Trophoblast cell (in vitro differentiated cells and primary cell): ENCODE data around the gene RGP1.

Source experiments
- DNase-seq, 2 donors: peaks; one replicate each; pipeline ENCODE4 v3.0.0-alpha.2; 2016
- H2AFZ ChIP-seq: 2 replicates; pipeline ENCODE4 v1.6.1; 2013; ENCODE audit warnings: low read length, moderate library complexity, mild to moderate bottlenecking; ENCODE audit not compliant: insufficient read depth, poor library complexity
- H2AK5ac ChIP-seq: 2 replicates; pipeline ENCODE4 v1.6.1; 2013; ENCODE audit warnings: mild to moderate bottlenecking, low read length
- H2BK120ac ChIP-seq: 2 replicates; pipeline ENCODE4 v1.6.1; 2013; ENCODE audit warnings: low read length, mild to moderate bottlenecking, moderate library complexity; ENCODE audit not compliant: insufficient read depth, poor library complexity
- H2BK12ac ChIP-seq: 2 replicates; pipeline ENCODE4 v1.6.1; 2013; ENCODE audit warnings: mild to moderate bottlenecking, low read length, moderate library complexity
- H2BK5ac ChIP-seq: 2 replicates; pipeline ENCODE4 v1.6.1; 2013; ENCODE audit warnings: low read length, low read depth, moderate library complexity, mild to moderate bottlenecking; ENCODE audit not compliant: poor library complexity
- H3K14ac ChIP-seq: 2 replicates; pipeline ENCODE4 v1.6.1; 2013; ENCODE audit warnings: mild to moderate bottlenecking, low read length
- H3K18ac ChIP-seq: 2 replicates; pipeline ENCODE4 v1.6.1; 2013; ENCODE audit warnings: mild to moderate bottlenecking, low read length
- H3K23ac ChIP-seq: 2 replicates; pipeline ENCODE4 v1.6.1; 2013; ENCODE audit warnings: low read length
- H3K27ac ChIP-seq: 2 replicates; pipeline ENCODE4 v1.5.1; 2013; ENCODE audit warnings: low read depth, mild to moderate bottlenecking, inconsistent platforms, low read length, moderate library complexity
- H3K27me3 ChIP-seq: 2 replicates; pipeline ENCODE4 v1.6.1; 2013; ENCODE audit warnings: inconsistent platforms, mild to moderate bottlenecking, low read length, moderate library complexity; ENCODE audit not compliant: insufficient read depth
- H3K36me3 ChIP-seq, 2 experiments: 1 replicate in 1 of 2; 2 replicates in 1 of 2; pipeline ENCODE4 v1.6.1; 2013; ENCODE audit warnings: low read length in 2 of 2, mild to moderate bottlenecking in 2 of 2, moderate library complexity in 1 of 2; ENCODE audit not compliant: insufficient read depth in 2 of 2, control insufficient read depth in 1 of 2
- H3K4ac ChIP-seq: 2 replicates; pipeline ENCODE4 v1.6.1; 2013; ENCODE audit warnings: low read depth, mild to moderate bottlenecking, low read length, moderate library complexity
- H3K4me1 ChIP-seq, 2 experiments: 1 replicate in 1 of 2; 2 replicates in 1 of 2; pipeline ENCODE4 v1.6.1; 2013; ENCODE audit warnings: low read length in 2 of 2, mild to moderate bottlenecking in 2 of 2, moderate library complexity in 1 of 2; ENCODE audit not compliant: insufficient read depth in 2 of 2, control insufficient read depth in 1 of 2
- H3K4me2 ChIP-seq: 2 replicates; pipeline ENCODE4 v1.6.1; 2013; ENCODE audit warnings: inconsistent platforms, mild to moderate bottlenecking, low read length, moderate library complexity
- H3K4me3 ChIP-seq: 2 replicates; pipeline ENCODE4 v1.5.1; 2013; ENCODE audit warnings: mild to moderate bottlenecking, low read depth, low read length, inconsistent platforms
- H3K79me1 ChIP-seq: one replicate; pipeline ENCODE4 v1.6.1; 2013; ENCODE audit warnings: low read length
- H3K79me2 ChIP-seq: 2 replicates; pipeline ENCODE4 v1.6.1; 2013; ENCODE audit warnings: low read length, mild to moderate bottlenecking; ENCODE audit not compliant: control insufficient read depth, insufficient read depth, poor library complexity
- H3K9ac ChIP-seq: 2 replicates; pipeline ENCODE4 v1.6.1; 2013; ENCODE audit warnings: mild to moderate bottlenecking, low read length
- H3K9me3 ChIP-seq: 2 replicates; pipeline ENCODE4 v1.6.1; 2013; ENCODE audit warnings: low read depth, mild to moderate bottlenecking, control low read depth, inconsistent platforms, low read length; ENCODE audit not compliant: insufficient read depth
- H4K12ac ChIP-seq: 2 replicates; pipeline ENCODE4 v1.6.1; 2013; ENCODE audit warnings: low read depth, mild to moderate bottlenecking, low read length, moderate library complexity
- H4K8ac ChIP-seq: 2 replicates; pipeline ENCODE4 v1.6.1; 2013; ENCODE audit warnings: low read depth, mild to moderate bottlenecking, low read length, moderate library complexity
- H4K91ac ChIP-seq: one replicate; pipeline ENCODE4 v1.6.1; 2013; ENCODE audit warnings: low read depth, mild to moderate bottlenecking, low read length, moderate library complexity
- WGBS: extraction: QIAGEN DNeasy Blood & Tissue Kit; methylation state at CpG from one replicate; pipeline ENCODE4 v1.1.7; 2013; ENCODE audit warnings: missing lambda C conversion rate; ENCODE audit not compliant: insufficient read length, insufficient coverage; ENCODE audit errors: extremely low coverage; 5-methylcytosine and 5-hydroxymethylcytosine counted together

Gene RGP1

DNA sequence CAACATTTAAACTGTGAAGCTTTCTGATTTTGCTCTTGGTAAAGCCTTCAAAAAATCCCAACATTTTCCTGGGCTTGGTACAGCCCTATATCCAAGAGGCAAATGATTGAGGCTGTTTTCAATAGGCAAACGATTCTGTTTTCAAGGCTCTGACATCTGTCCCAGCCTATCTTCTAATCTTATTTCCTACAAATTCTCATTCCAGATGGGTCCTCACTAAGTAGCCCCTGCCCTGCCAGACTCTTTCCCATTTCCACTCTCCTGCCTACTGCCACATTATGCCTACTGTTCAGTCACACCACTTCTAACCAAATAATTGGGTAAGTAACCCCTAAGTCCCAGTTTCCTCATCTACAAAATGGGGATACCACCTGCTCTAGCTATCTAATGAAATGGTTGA is 3.5 kb upstream of the RGP1 start:
- H3K9ac ChIP-seq = no peak overlapping the region
- H2BK5ac ChIP-seq = no peak overlapping the region
- no peak overlapping the region for H2AK5ac ChIP-seq
- H3K18ac ChIP-seq = no peak overlapping the region
- peak overlapping the region; percentile 47 for H3K4ac ChIP-seq
- H3K4me3 ChIP-seq = no peak overlapping the region
- DNase-seq = no peak
- peaks cover 23% of the 10 kb centered on the region for H3K79me2 ChIP-seq
- no peak overlapping the region for H3K27ac ChIP-seq
- H4K8ac ChIP-seq = no peak overlapping the region
- H2BK120ac ChIP-seq = no peak overlapping the region
- H3K4me2 ChIP-seq = no peak overlapping the region
- H2AFZ ChIP-seq = no peak overlapping the region
- peaks cover 12% of the 10 kb centered on the region for H3K79me1 ChIP-seq
- peaks cover 29 to 40% of the 10 kb centered on the region in 2 experiments for H3K4me1 ChIP-seq
- no peak overlapping the region for H3K14ac ChIP-seq
- H3K9me3 ChIP-seq = no peaks in the 10 kb centered on the region
- WGBS = no CpG with 5 or more reads among the region's 1 CpG
- peaks cover 15 to 31% of the 10 kb centered on the region in 2 experiments for H3K36me3 ChIP-seq
- H3K23ac ChIP-seq = no peak overlapping the region
- no peak overlapping the region for H4K91ac ChIP-seq
- H3K27me3 ChIP-seq = no peaks in the 10 kb centered on the region
- H4K12ac ChIP-seq = no peak overlapping the region
- H2BK12ac ChIP-seq = no peak overlapping the region

DNA sequence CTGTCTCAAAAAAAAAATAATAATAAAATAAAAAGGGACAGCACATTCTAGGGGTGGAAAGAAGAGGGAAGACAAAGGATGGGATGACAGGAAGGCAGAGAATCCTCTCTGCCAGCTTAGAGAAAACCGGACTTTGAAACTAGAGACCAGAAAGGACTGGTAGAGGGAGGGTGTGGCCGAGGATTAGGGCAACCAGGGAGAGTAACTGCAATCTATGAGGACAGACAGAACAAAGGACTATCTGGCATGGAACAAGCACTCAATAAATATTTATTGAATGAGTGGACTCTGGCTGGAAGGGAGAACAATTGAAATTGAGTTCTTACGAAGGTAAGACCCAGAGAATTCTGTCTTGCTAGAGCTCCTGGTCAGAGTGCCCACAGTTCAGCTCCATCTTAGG is 2.5 kb upstream of the RGP1 start:
- Histone ChIP-seq H2BK120ac (no peak overlapping the region), H4K8ac (no peak overlapping the region), H4K91ac (no peak overlapping the region), H3K9me3 (no peaks in the 10 kb centered on the region), H2BK5ac (no peak overlapping the region), H2AK5ac (no peak overlapping the region), H3K79me2 (peaks cover 23% of the 10 kb centered on the region), H3K36me3 (peaks cover 12 to 33% of the 10 kb centered on the region in 2 experiments), H3K9ac (no peak overlapping the region), H2BK12ac (no peak overlapping the region), H3K4ac (peak overlapping the region; percentile 95), H3K4me1 (peaks cover 29 to 40% of the 10 kb centered on the region in 2 experiments), H4K12ac (no peak overlapping the region), H3K4me2 (peak overlapping the region; percentile 90), H3K27ac (no peak overlapping the region), H3K18ac (no peak overlapping the region), H3K14ac (no peak overlapping the region), H3K79me1 (peaks cover 12% of the 10 kb centered on the region), H2AFZ (no peak overlapping the region), H3K23ac (no peak overlapping the region), H3K4me3 (no peak overlapping the region), H3K27me3 (no peaks in the 10 kb centered on the region)
- WGBS = no CpG with 5 or more reads among the region's 3 CpGs
- DNase-seq = no peak

DNA sequence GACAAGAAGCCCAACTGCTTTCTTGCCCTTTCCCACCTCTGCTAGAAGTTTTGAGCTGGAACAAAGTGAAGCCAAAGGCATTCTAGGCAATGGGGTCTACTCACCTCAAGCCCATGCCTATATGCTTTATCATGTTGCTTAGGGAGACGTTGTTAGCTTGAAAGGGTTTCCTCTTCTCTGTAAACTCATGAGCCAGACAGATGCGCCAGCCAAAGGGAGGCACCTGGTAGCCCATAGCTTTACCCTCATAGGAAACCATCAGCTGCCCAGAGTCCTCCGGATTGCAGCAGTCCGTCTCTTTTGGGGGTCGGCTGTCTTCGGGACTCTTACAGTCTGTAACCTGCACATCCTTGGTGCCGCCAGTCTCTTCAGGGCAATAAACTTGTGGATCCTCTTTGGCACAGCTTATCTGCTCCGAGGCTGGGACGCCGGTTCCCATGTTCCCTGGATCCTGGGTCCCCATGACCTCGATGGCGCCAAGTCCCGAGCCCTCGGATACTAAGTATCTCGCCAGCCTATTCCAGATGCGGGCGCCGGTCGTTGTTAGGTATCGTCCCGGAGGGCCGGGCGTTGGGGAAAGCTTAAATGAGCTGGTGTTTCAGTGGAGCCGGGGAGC is 737 bp upstream of the RGP1 start:
- H2BK120ac ChIP-seq = peak overlapping the region; percentile 77
- H2BK5ac ChIP-seq = peak overlapping the region; percentile 75
- H3K4me2 ChIP-seq = peak overlapping the region; percentile 90
- H3K9me3 ChIP-seq = no peaks in the 10 kb centered on the region
- H2AK5ac ChIP-seq = peak overlapping the region; percentile 67
- peak overlapping the region; percentile 89 for H3K27ac ChIP-seq
- no peak for DNase-seq
- peak overlapping the region; percentile 76 for H3K18ac ChIP-seq
- no peak overlapping the region for H3K23ac ChIP-seq
- peak overlapping the region; percentile 84 for H3K4me3 ChIP-seq
- H3K36me3 ChIP-seq = peaks cover 19 to 41% of the 10 kb centered on the region in 2 experiments
- peak overlapping the region; percentile 68 for H4K12ac ChIP-seq
- H4K8ac ChIP-seq = peak overlapping the region; percentile 94
- peak overlapping the region; percentile 50 for H2AFZ ChIP-seq
- H2BK12ac ChIP-seq = no peak overlapping the region
- H3K4me1 ChIP-seq = peaks cover 29 to 40% of the 10 kb centered on the region in 2 experiments
- no CpG with 5 or more reads among the region's 24 CpGs for WGBS
- peak overlapping the region; percentile 75 for H3K14ac ChIP-seq
- peaks cover 12% of the 10 kb centered on the region for H3K79me1 ChIP-seq
- H4K91ac ChIP-seq = peak overlapping the region; percentile 95
- H3K79me2 ChIP-seq = peaks cover 23% of the 10 kb centered on the region
- H3K27me3 ChIP-seq = no peaks in the 10 kb centered on the region
- H3K4ac ChIP-seq = peak overlapping the region; percentile 95
- H3K9ac ChIP-seq = peak overlapping the region; percentile 89

DNA sequence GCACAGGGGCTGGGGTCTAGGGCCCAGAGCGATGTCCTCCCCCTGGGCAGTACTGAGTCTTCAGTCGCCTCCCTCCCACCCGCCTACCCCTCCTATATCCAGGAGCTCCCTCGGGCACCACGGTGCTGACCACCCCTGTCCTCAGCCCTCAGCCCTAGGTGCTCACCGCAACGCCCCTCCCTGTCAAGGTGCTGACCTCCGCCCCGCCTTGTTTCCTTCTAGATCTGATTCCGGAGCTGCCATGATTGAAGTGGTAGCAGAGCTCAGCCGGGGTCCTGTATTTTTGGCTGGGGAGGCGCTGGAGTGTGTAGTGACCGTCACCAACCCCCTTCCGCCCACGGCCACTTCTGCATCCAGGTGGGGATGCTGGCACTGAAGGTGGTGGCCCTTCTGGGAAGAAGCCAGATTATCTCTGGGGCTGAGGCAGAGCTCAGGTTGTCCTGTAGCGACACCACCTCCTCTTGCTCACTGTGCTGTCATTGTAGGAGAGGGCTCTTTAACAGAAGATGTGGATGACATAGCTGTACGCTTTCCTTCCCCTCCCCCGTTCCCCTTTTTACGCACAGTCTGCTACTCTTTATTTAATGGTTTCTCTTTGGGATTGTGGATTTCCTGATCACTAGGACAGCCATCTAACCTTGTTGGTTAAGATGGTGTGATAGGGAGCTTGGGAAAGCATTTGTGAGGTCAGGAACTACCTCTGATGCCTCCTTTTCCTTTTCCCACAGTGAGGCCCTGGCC is 598 bp downstream of the RGP1 start:
- Histone ChIP-seq H3K9me3 (no peaks in the 10 kb centered on the region), H3K14ac (peak overlapping the region; percentile 92), H2BK12ac (no peak overlapping the region), H3K9ac (peak overlapping the region; percentile 95), H4K91ac (peak overlapping the region; percentile 95), H3K18ac (peak overlapping the region; percentile 99), H2BK5ac (peak overlapping the region; percentile 75), H3K4ac (peak overlapping the region; percentile 43), H2AFZ (peak overlapping the region; percentile 96), H3K4me3 (peak overlapping the region; percentile 84), H4K12ac (peak overlapping the region; percentile 91), H2BK120ac (peak overlapping the region; percentile 86), H2AK5ac (peak overlapping the region; percentile 60), H4K8ac (peak overlapping the region; percentile 94), H3K79me1 (peaks cover 12% of the 10 kb centered on the region), H3K23ac (no peak overlapping the region), H3K79me2 (peaks cover 23% of the 10 kb centered on the region), H3K27ac (peak overlapping the region; percentile 89), H3K4me1 (peaks cover 16 to 29% of the 10 kb centered on the region in 2 experiments), H3K27me3 (no peaks in the 10 kb centered on the region), H3K4me2 (peak overlapping the region; percentile 90), H3K36me3 (peaks cover 29 to 39% of the 10 kb centered on the region in 2 experiments)
- DNase-seq = peak in 1 of 2 donors; percentile 58
- no CpG with 5 or more reads among the region's 19 CpGs for WGBS
